Suprapubic skin (tissue), 4 donors: Measurements from ENCODE around the gene KRTAP10-3.

Experiments used
- CTCF ChIP-seq, 2 donors: fragments of 200-600 bp in 1 of 2; fragments of 450-650 bp in 1 of 2; sonication (generic) in 1 of 2; IDR thresholded peaks; one replicate each; pipeline ENCODE4 v1.5.1; 2016 to 2019; ENCODE audit warnings: antibody characterized with exemption in 2 of 2, mild to moderate bottlenecking in 1 of 2, moderate library complexity in 1 of 2
- EP300 ChIP-seq: sonication (generic); formaldehyde crosslinking; IDR thresholded peaks from one replicate; pipeline ENCODE4 v1.6.1; 2017; ENCODE audit warnings: antibody characterized with exemption
- POLR2A ChIP-seq, 2 donors: fragments of 450-650 bp; IDR thresholded peaks; one replicate each; pipeline ENCODE4 v1.6.1; 2017; ENCODE audit warnings: antibody characterized with exemption in 2 of 2, mild to moderate bottlenecking in 2 of 2, moderate library complexity in 2 of 2
- POLR2AphosphoS5 ChIP-seq, 3 donors: sonication (generic); formaldehyde crosslinking; IDR thresholded peaks; one replicate each; pipeline ENCODE4 v1.6.1; 2017; ENCODE audit warnings: antibody characterized with exemption in 3 of 3

- TF ChIP-seq POLR2A (IDR thresholded peaks at IDR 0.05), result no peak
- TF ChIP-seq CTCF (IDR thresholded peaks at IDR 0.05), result no peak
- no peak for TF ChIP-seq POLR2AphosphoS5 (IDR thresholded peaks at IDR 0.05)
- no peak for TF ChIP-seq EP300
Observed at GRCh38 chr21:44606495-44606894, 47.9 kb upstream of the KRTAP10-3 start.
